DMS114 treated with DMSO at 0.1 percent for 48 hours (cell line): Measurements from ENCODE around the gene TRHDE.

ENCODE experiments used
- DNase-seq: peaks from one replicate; lab custom pipeline; 2025; ENCODE audit not compliant: unreplicated experiment; lab: John Stamatoyannopoulos, UW

TRHDE gene

GRCh38 chr12:72313806-72314205 lies 41.6 kb downstream of the TRHDE start:
- DNase-seq = no peak

- no peak for DNase-seq
These were observed 43.7 kb downstream of the TRHDE start for GRCh38 chr12:72315858-72316257.

- no peak for DNase-seq
These were observed 46.2 kb downstream of the TRHDE start for GRCh38 chr12:72318341-72318740.

GRCh38 chr12:72323881-72324280 lies 51.7 kb downstream of the TRHDE start:
- no peak for DNase-seq

GRCh38 chr12:72330301-72330700 lies 58.1 kb downstream of the TRHDE start:
- no peak for DNase-seq

- no peak for DNase-seq
These were observed 58.6 kb downstream of the TRHDE start for GRCh38 chr12:72330784-72331183.

- DNase-seq = no peak
These were observed 65.2 kb downstream of the TRHDE start for GRCh38 chr12:72337382-72337781.

- no peak for DNase-seq
These were observed 65.8 kb downstream of the TRHDE start for GRCh38 chr12:72337946-72338345.

GRCh38 chr12:72338437-72338836 lies 66.3 kb downstream of the TRHDE start:
- no peak for DNase-seq

- peak; percentile 22 for DNase-seq
These were observed 74.3 kb downstream of the TRHDE start for GRCh38 chr12:72346363-72346944.

- DNase-seq = no peak
These were observed 77.3 kb downstream of the TRHDE start for GRCh38 chr12:72349491-72349890.

- DNase-seq = no peak
These were observed 87.2 kb downstream of the TRHDE start for GRCh38 chr12:72359416-72359815.

- DNase-seq = no peak
These were observed 93.0 kb downstream of the TRHDE start for GRCh38 chr12:72365151-72365550.

- no peak for DNase-seq
These were observed 94.1 kb downstream of the TRHDE start for GRCh38 chr12:72366255-72366654.

GRCh38 chr12:72368298-72368697 lies 96.1 kb downstream of the TRHDE start:
- no peak for DNase-seq

GRCh38 chr12:72368719-72369422 lies 96.7 kb downstream of the TRHDE start:
- no peak for DNase-seq

GRCh38 chr12:72369423-72369959 lies 97.3 kb downstream of the TRHDE start:
- no peak for DNase-seq

GRCh38 chr12:72380441-72380840 lies 108.3 kb downstream of the TRHDE start:
- DNase-seq = no peak

- DNase-seq = no peak
These were observed 116.2 kb downstream of the TRHDE start for GRCh38 chr12:72388322-72388721.

GRCh38 chr12:72390146-72390545 lies 118.0 kb downstream of the TRHDE start:
- DNase-seq = no peak

GRCh38 chr12:72406111-72406510 lies 133.9 kb downstream of the TRHDE start:
- DNase-seq = no peak

GRCh38 chr12:72432037-72432604 lies 160.0 kb downstream of the TRHDE start:
- no peak for DNase-seq
